B cell (primary cell): ENCODE data around the gene DNAI2. TPM values are rescaled to one million over a fixed set of nuclear protein-coding genes. Genes with fewer than 3 reads are reported as not detected.
A peak's percentile ranks its signal among the peaks of the same experiment; 100 is the strongest.

Experiments
- ATAC-seq: fragments of 200-7000 bp; cut with Tn5 transposase; one replicate; pipeline ENCODE4 v1.10.0; 2021; ENCODE audit warnings: low read depth, mild to moderate bottlenecking, moderate number of reproducible peaks, moderate library complexity
- CTCF ChIA-PET: fragments of 350-600 bp; sonication (Branson Sonifier 250); formaldehyde crosslinking; loops from one replicate; lab custom pipeline; 2021; ENCODE audit warnings: antibody characterized with exemption, inconsistent platforms; lab: Charles Lee
- POLR2A ChIA-PET: fragments of 350-600 bp; sonication (Branson Sonifier 250); formaldehyde crosslinking; loops from one replicate; lab custom pipeline; 2021; ENCODE audit warnings: antibody characterized with exemption; lab: Charles Lee
- DNase-seq: peaks from one replicate; pipeline ENCODE4 v3.0.0; 2013
- H2AFZ ChIP-seq: 2 replicates; pipeline ENCODE4 v1.6.1; 2012; ENCODE audit warnings: mild to moderate bottlenecking, low read depth, low read length; ENCODE audit not compliant: insufficient read depth, poor library complexity, severe bottlenecking
- H3K27ac ChIP-seq, 2 donors: 1 replicate in 1 of 2; 2 replicates in 1 of 2; pipeline ENCODE4 v1.5.1; 2012 to 2013; ENCODE audit warnings: low read length in 2 of 2, mild to moderate bottlenecking in 2 of 2, moderate library complexity in 1 of 2
- H3K27me3 ChIP-seq, 4 experiments: fragments of 200-600 bp in 1 of 4; sonication (generic) in 1 of 4; replicated peaks in 1 of 4; 1 replicate in 2 of 4; 2 replicates in 2 of 4; pipeline versions ENCODE4 v1.6.1 to v1.7.0; 2013 to 2016; ENCODE audit warnings: low read length in 3 of 4, mild to moderate bottlenecking in 2 of 4, mixed read lengths in 1 of 4, moderate library complexity in 1 of 4; ENCODE audit not compliant: insufficient read depth in 4 of 4, control insufficient read depth in 3 of 4; ENCODE audit errors: control extremely low read depth in 1 of 4
- H3K36me3 ChIP-seq, 2 experiments: replicated peaks in 1 of 2; 1 replicate in 1 of 2; 2 replicates in 1 of 2; pipeline versions ENCODE4 v1.6.1 to v1.7.1; 2013; ENCODE audit warnings: low read length in 1 of 2; ENCODE audit not compliant: insufficient read depth in 2 of 2, control insufficient read depth in 1 of 2; ENCODE audit errors: control extremely low read depth in 1 of 2, extremely low read depth in 1 of 2
- H3K4me1 ChIP-seq, 2 donors: fragments of 200-600 bp in 1 of 2; sonication (generic) in 1 of 2; 1 replicate in 1 of 2; 2 replicates in 1 of 2; pipeline versions ENCODE4 v1.5.1 to v1.6.1; 2013 to 2017; ENCODE audit warnings: low read length in 2 of 2; ENCODE audit not compliant: control insufficient read depth in 2 of 2, insufficient read depth in 2 of 2
- H3K4me2 ChIP-seq: replicated peaks from 2 replicates; pipeline ENCODE3; 2012; ENCODE audit warnings: mild to moderate bottlenecking, low read depth, low read length; ENCODE audit not compliant: poor library complexity, severe bottlenecking
- H3K4me3 ChIP-seq, 5 experiments: fragments of 200-600 bp in 1 of 5; sonication (generic) in 1 of 5; 1 replicate in 3 of 5; 2 replicates in 2 of 5; pipeline versions ENCODE4 v1.5.1 to v1.7.0; 2011 to 2016; ENCODE audit warnings: low read length in 4 of 5, mild to moderate bottlenecking in 4 of 5, low read depth in 2 of 5, control low read depth in 1 of 5, moderate library complexity in 1 of 5; ENCODE audit not compliant: insufficient read depth in 1 of 5; ENCODE audit errors: control extremely low read depth in 1 of 5, extremely low read depth in 1 of 5
- H3K79me2 ChIP-seq: fragments of 200-600 bp; sonication (generic); one replicate; pipeline ENCODE4 v1.6.0; 2016; ENCODE audit warnings: low read length; ENCODE audit not compliant: control insufficient read depth, insufficient read depth
- H3K9ac ChIP-seq: fragments of 200-600 bp; sonication (generic); 2 replicates; pipeline ENCODE4 v1.6.1; 2017; ENCODE audit warnings: mild to moderate bottlenecking, low read length, moderate library complexity
- H3K9me3 ChIP-seq, 3 donors: one replicate each; pipeline versions ENCODE4 v1.6.1 to v1.7.1; 2013; ENCODE audit warnings: low read length in 2 of 3; ENCODE audit not compliant: control insufficient read depth in 2 of 3, insufficient read depth in 1 of 3; ENCODE audit errors: control extremely low read depth in 1 of 3
- H4K20me1 ChIP-seq: 2 replicates; pipeline ENCODE4 v1.6.0; 2012; ENCODE audit warnings: mild to moderate bottlenecking, low read length; ENCODE audit not compliant: insufficient read depth, control insufficient read depth, poor library complexity, severe bottlenecking
- H3K27ac Mint-ChIP-seq: one replicate; pipeline ENCODE4 v1.8.0; 2021; ENCODE audit warnings: mixed read lengths
- H3K27me3 Mint-ChIP-seq: one replicate; pipeline ENCODE4 v1.8.0; 2021; ENCODE audit warnings: mixed read lengths
- H3K4me1 Mint-ChIP-seq: one replicate; pipeline ENCODE4 v1.8.0; 2021; ENCODE audit warnings: mixed read lengths
- H3K4me3 Mint-ChIP-seq: one replicate; pipeline ENCODE4 v1.8.0; 2021; ENCODE audit warnings: mixed read lengths
- H3K9me3 Mint-ChIP-seq: one replicate; pipeline ENCODE4 v1.8.0; 2022; ENCODE audit warnings: mixed read lengths; ENCODE audit not compliant: insufficient read depth
- EZH2 ChIP-seq: IDR thresholded peaks from 2 replicates; pipeline ENCODE4 v1.6.1; 2012; ENCODE audit warnings: borderline replicate concordance, low read depth, mild to moderate bottlenecking, moderate library complexity, low read length; ENCODE audit not compliant: insufficient read depth, poor library complexity, severe bottlenecking
- WGBS: methylation state at CpG from one replicate; pipeline ENCODE4 v1.1.5; 2013; ENCODE audit warnings: missing lambda C conversion rate; ENCODE audit not compliant: insufficient coverage; 5-methylcytosine and 5-hydroxymethylcytosine counted together
- intact Hi-C: fragments of 100-400 bp; cut with micrococcal nuclease; formaldehyde crosslinking; loops from one replicate; pipeline ENCODE4 v1.10.0; 2022
- polyA plus RNA-seq: library from polyadenylated mRNA; depleted of rRNA; stranded (reverse); fragments of >200 nt; gene quantifications from 2 replicates; pipeline ENCODE4 v1.2.3, GENCODE V29; 2012
- total RNA-seq, 2 donors: library from RNA; stranded (reverse); fragments of 120-200 nt in 1 of 2; gene quantifications; 1 replicate in 1 of 2; 2 replicates in 1 of 2; pipeline versions ENCODE4 v1.2.3 to v1.2.4, GENCODE V29; 2013 to 2022
- TF ChIP-seq, protein P1 (sequence below): fragments of 200-600 bp; IDR thresholded peaks from one replicate; pipeline ENCODE4 v1.8.0; 2022; ENCODE audit warnings: antibody characterized with exemption, mild to moderate bottlenecking

The DNAI2 gene
- total and polyA plus RNA-seq, 2 donors (not counting 1 experiment from before 2014, with no cell fraction given): not detected

GRCh38 chr17:74326506-74326905 is 52.5 kb downstream of the DNAI2 start:
- Histone ChIP-seq H3K9me3 (no peaks in the 10 kb centered on the region), H3K4me3 (no peak overlapping the region), H3K27me3 (peaks cover 0 to 30% (median 5%) of the 10 kb centered on the region in 4 experiments), H3K9ac (no peak overlapping the region), H3K27ac (no peak overlapping the region), H3K4me1 (peaks cover 8 to 13% of the 10 kb centered on the region in 2 donors), H2AFZ (no peak overlapping the region), H3K36me3 (no peaks in the 10 kb centered on the region), H4K20me1 (no peaks in the 10 kb centered on the region), H3K4me2 (peak overlapping the region; percentile 62), H3K79me2 (no peaks in the 10 kb centered on the region)
- ATAC-seq: no peak
- CTCF ChIA-PET: no interaction called here
- DNase-seq: no peak
- Mint-ChIP-seq H3K4me3 (no peak overlapping the region), H3K27ac (no peak overlapping the region), H3K4me1 (peaks cover 4% of the 10 kb centered on the region), H3K9me3 (no peaks in the 10 kb centered on the region), H3K27me3 (peaks cover 55% of the 10 kb centered on the region)
- WGBS: 41% methylated on average over 8 of the region's 10 CpGs
- POLR2A ChIA-PET: no interaction called here
- TF ChIP-seq EZH2: no peak
- TF ChIP-seq, protein P1, sequence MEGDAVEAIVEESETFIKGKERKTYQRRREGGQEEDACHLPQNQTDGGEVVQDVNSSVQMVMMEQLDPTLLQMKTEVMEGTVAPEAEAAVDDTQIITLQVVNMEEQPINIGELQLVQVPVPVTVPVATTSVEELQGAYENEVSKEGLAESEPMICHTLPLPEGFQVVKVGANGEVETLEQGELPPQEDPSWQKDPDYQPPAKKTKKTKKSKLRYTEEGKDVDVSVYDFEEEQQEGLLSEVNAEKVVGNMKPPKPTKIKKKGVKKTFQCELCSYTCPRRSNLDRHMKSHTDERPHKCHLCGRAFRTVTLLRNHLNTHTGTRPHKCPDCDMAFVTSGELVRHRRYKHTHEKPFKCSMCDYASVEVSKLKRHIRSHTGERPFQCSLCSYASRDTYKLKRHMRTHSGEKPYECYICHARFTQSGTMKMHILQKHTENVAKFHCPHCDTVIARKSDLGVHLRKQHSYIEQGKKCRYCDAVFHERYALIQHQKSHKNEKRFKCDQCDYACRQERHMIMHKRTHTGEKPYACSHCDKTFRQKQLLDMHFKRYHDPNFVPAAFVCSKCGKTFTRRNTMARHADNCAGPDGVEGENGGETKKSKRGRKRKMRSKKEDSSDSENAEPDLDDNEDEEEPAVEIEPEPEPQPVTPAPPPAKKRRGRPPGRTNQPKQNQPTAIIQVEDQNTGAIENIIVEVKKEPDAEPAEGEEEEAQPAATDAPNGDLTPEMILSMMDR: no peak
- intact Hi-C loops: no loop called here

DNA sequence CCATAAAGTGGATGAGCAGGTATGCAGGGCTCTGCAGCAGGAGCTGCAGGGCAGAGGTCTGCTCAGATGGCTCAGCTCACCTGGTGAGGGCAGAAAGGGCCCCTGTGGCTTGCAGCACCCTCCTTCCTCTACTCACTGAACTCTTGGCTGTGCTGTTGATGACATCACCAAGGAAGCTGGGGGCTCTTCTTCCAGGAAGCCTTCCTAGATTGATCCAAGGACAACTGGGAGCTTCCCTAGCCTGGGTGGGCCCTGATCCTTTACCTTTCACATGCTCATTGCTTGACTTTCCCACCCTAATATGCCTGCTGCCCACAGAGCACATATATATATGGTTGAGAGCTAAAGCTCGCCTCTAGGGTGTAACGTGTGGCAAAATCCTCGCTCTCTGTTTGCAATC is 54.5 kb downstream of the DNAI2 start:
- 96% methylated on average over 3 of the region's 3 CpGs for WGBS
- no peak overlapping the region for H3K4me3 ChIP-seq
- H3K4me1 ChIP-seq: peaks cover 8 to 13% of the 10 kb centered on the region in 2 donors
- H3K27ac ChIP-seq: no peak overlapping the region
- peaks cover 4% of the 10 kb centered on the region for H3K4me1 Mint-ChIP-seq
- TF ChIP-seq, protein P1: no peak
- no peak for TF ChIP-seq EZH2
- no peak for ATAC-seq
- H3K4me2 ChIP-seq: no peak overlapping the region
- H3K9me3 Mint-ChIP-seq: no peaks in the 10 kb centered on the region
- POLR2A ChIA-PET: no interaction called here
- H3K79me2 ChIP-seq: no peaks in the 10 kb centered on the region
- no peak for DNase-seq
- no peak overlapping the region for H3K9ac ChIP-seq
- CTCF ChIA-PET: interaction anchor here (1.0 kb wide), 1 partner anchor 41 kb away, joined by 3 read pairs; no protein-coding TSS in a partner anchor
- H3K36me3 ChIP-seq: no peaks in the 10 kb centered on the region
- H2AFZ ChIP-seq: no peak overlapping the region
- intact Hi-C loops: no loop called here
- no peak overlapping the region for H3K4me3 Mint-ChIP-seq
- H3K27ac Mint-ChIP-seq: no peak overlapping the region
- no peaks in the 10 kb centered on the region for H4K20me1 ChIP-seq
- no peaks in the 10 kb centered on the region for H3K9me3 ChIP-seq
- peaks cover 0 to 31% (median 5%) of the 10 kb centered on the region in 4 experiments for H3K27me3 ChIP-seq
- H3K27me3 Mint-ChIP-seq: peaks cover 39% of the 10 kb centered on the region
